HG03025 (cell line): ENCODE data around the gene AMDHD2.

Source experiments
- ATAC-seq: cut with Tn5 transposase; IDR thresholded peaks from one replicate; pipeline ENCODE4 v1.9.1; 2021; ENCODE audit warnings: mild to moderate bottlenecking, moderate library complexity; ENCODE audit not compliant: unreplicated experiment, low FRiP score

AMDHD2 gene

GRCh38 chr16:2498531-2499253 lies 21.5 kb upstream of the AMDHD2 start:
- ATAC-seq: no peak

DNA sequence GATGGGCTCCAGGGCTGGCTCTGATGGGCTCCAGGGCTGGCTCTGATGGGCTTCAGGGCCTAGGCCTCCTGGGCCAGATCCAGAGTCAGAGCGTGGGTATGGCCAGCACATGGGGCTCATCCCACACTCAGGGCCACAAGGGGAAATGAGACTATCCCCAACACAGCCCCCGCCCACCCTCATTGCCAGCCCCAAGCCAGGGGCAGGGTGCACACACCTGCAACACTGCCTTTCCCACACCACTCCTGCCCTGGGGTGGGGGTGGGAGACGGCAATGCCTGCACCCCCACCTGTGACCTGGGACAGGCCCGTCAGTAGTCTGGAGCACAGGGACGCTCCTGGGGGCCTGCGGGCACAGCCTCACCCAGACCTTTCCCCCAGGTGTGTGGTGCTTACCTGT lies 20.7 kb upstream of the AMDHD2 start:
- ATAC-seq: no peak

DNA sequence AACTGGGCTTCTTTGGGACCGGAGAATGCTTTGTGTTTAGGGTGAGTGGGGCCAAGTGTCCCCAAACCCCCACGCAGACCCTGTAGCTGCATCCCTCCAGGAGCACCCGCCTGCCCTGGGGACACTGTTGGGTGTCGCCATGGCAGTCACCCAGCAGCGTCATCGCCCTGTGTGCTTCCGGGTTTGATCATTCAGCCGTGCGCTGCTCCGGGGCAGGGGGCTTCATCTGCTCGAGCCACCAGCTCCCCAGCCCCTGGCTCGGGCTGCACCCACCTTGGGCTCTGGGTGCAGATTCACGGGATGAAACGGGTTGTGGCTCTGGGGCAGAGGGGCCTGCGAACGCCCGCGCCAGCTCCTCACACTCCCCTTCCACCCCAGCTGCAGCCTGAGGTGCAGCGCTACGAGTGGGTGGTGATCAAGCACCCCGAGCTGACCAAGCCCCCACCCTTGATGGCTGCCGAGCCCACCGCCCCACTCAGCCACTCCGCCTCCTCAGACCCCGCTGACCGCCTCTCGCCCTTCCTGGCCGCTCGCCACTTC lies 20.2 kb upstream of the AMDHD2 start:
- ATAC-seq: no peak

GRCh38 chr16:2500430-2500917 lies 19.7 kb upstream of the AMDHD2 start:
- ATAC-seq: no peak

DNA sequence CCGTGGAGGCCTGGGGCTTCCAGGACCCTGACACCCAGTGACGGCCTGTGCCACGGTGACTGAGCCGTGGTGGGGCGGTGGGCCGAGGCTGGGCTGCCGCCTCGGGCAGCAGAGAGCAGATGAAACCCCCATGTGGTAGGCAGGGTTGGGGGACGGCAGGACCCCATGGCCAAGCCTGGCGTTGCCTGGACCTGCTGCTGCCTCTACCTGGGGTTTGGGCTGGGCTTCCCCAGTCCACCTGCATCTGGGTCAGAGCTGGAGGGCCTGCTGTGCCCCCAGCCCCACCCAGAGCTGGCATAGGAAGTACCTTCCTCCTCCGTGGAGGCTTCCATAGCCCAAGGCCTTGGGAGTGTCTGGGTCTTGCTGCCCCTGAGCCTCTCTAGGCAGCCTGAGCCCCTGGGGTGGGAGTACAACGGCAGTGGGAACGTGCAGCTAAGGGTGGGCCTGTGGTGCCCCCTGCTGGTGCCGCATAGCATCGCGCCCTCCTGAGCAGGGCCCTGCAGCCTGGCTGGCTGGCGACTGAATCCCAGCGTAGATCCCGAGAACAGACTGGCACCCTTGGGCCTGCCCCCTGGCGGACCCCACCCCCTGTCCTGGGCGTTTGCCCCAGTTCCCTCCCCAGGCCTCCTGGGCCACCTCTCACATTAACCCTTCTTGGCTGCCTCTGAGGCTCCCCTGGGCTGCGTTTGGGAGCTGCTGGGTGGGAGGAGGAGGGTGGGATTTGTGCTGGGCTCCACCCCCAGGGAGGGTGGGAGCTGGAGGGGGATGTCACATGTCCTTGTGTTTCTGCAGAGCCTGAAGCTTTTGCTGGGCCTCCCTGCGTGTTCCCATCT lies 19.0 kb upstream of the AMDHD2 start:
- ATAC-seq: no peak

GRCh38 chr16:2501946-2502895 lies 17.9 kb upstream of the AMDHD2 start:
- ATAC-seq: no peak

DNA sequence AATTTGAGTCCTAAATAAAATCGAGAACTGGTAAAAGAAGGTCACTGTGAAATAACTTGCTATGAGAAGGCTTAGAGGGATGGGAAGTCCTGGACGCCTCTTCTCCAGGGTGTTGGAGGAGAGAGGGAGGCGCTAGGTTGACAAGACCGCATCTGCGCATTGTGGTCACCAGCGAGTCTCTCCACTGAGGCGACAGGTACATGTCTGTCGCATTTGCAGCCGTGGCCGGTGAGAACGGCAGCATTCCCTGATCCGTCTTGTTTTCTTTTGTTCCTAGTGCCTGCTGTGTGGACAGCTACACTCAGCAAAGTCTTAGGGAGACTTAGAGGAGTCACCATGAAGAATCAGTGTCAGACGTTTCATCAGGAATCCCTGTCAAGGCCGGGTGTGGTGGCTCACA lies 14.5 kb upstream of the AMDHD2 start:
- no peak for ATAC-seq

- ATAC-seq: no peak
Measured at GRCh38 chr16:2507052-2507659, 13.0 kb upstream of the AMDHD2 start.

DNA sequence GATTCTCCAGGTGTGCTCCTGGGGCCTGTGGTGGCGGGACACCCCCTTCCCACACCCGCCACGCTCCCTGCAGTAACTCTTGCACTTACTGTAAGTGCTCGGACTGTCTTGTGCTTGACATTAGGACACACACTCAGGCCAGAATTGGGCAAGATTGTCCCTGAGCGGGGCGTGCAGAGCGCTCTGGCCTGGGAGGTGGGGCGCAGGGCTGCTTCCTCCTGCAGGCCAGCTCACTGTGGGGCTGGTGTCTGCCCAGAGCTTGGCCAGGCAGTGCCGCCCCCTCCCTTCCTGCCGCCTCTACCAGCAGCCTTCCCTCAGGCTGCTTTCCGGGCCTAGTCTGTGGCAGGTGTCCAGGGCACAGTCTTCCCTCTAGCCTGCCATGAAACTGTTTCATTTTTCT lies 12.5 kb upstream of the AMDHD2 start:
- no peak for ATAC-seq

DNA sequence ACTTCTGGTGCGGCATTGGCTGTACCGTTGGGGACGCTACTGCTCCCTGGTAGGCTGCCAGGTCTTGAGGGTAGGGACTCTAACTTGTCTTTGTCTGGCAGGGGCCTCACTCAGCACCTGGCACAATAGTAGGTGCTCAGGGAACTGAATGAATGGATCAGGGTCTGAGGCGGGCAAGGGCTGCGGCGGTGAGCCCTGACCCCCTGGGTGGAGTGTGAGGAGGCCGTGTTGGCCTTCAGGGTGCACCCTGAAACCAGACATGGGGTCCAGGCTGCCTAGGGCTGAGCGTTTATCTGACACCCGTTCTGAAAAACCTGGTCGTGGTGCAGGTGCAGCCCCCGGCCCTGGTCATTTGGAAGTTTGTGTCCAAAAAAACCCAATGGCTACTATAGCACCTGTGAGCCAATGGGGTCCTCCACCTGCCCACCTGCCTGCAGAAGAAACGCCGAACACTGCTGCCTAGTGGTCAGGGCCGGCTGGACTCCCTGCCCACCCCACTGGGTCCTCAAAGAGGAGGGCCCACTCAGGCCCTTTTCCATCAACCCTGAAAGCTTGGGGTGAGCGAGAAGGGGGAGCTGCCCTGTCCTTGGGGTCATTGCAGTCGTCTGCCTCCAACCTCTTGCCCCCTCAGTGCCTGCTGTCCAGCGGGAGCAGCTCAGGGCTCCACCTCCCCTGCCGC lies 11.3 kb upstream of the AMDHD2 start:
- no peak for ATAC-seq

DNA sequence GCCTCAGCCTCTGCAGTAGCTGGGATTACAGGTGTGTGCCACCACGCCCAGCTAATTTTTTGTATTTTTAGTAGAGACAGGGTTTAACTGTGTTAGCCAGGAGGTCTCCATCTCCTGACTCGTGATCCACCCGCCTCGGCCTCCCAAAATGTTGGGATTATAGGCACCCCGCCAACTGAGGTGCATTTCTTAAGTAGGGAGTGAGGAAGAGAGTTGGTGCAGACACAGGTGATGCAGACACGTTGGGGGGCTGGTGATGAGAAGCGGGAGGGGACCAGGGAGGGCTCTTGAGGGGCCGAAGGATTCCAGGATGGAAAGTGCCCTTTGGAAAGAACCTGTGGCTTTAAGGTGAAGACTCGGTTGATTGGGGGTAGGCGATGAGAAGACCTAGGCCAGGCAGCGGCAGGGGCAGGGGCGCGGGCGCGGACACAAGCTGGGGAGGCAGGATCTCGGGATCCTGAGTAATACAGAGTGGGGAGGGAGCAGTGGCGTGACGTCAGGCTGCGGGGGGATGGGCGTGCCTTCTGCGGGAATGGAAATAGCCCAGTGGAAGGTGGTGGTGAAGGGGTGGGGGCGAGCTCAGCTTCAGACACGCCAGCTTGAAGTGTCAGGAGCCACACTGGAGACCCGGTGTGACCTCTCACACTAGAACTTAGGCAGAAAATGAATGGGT lies 8.9 kb upstream of the AMDHD2 start:
- no peak for ATAC-seq

- ATAC-seq: no peak
Measured at GRCh38 chr16:2511996-2512734, 8.0 kb upstream of the AMDHD2 start.

- ATAC-seq: no peak
Measured at GRCh38 chr16:2512735-2513404, 7.3 kb upstream of the AMDHD2 start.

- peak; percentile 53 for ATAC-seq
Measured at GRCh38 chr16:2513405-2514332, 6.5 kb upstream of the AMDHD2 start, which contains the start of gene ATP6V0C. ATP6V0C (plus strand) TSS chr16:2513952; CDS start chr16:2514104, 152 bp downstream.

GRCh38 chr16:2514333-2515179 lies 5.6 kb upstream of the AMDHD2 start:
- ATAC-seq: no peak
